ENCODE measurements around the gene SCN10A.

DNA sequence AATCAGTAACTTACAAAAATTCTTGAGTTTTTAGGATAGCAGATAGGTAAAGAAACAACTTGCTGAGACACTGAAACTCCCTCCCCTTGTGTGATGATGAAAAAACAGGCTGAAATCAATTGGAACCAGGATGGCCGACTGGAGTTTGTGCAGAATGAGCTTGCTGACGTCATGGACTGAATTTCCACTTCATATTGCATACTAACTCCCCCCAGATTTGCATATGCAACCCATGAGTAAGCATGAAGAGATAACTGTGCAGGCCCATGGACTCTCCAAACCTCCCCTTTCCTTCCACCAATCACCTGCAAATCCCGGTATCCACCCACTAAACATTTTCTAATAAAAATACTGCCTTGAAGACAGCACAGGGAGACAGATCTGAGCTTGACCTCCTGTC, 84.5 kb downstream of the SCN10A start:
- TF ChIP-seq, protein P1, sequence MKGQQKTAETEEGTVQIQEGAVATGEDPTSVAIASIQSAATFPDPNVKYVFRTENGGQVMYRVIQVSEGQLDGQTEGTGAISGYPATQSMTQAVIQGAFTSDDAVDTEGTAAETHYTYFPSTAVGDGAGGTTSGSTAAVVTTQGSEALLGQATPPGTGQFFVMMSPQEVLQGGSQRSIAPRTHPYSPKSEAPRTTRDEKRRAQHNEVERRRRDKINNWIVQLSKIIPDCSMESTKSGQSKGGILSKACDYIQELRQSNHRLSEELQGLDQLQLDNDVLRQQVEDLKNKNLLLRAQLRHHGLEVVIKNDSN (IDR thresholded peaks at IDR 0.05; ENCODE audit: borderline replicate concordance, low read depth) = no peak
- TF ChIP-seq, protein P2, sequence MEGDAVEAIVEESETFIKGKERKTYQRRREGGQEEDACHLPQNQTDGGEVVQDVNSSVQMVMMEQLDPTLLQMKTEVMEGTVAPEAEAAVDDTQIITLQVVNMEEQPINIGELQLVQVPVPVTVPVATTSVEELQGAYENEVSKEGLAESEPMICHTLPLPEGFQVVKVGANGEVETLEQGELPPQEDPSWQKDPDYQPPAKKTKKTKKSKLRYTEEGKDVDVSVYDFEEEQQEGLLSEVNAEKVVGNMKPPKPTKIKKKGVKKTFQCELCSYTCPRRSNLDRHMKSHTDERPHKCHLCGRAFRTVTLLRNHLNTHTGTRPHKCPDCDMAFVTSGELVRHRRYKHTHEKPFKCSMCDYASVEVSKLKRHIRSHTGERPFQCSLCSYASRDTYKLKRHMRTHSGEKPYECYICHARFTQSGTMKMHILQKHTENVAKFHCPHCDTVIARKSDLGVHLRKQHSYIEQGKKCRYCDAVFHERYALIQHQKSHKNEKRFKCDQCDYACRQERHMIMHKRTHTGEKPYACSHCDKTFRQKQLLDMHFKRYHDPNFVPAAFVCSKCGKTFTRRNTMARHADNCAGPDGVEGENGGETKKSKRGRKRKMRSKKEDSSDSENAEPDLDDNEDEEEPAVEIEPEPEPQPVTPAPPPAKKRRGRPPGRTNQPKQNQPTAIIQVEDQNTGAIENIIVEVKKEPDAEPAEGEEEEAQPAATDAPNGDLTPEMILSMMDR (IDR thresholded peaks at IDR 0.05) = no peak
- TF ChIP-seq TAF1 (IDR thresholded peaks at IDR 0.05; ENCODE audit: borderline replicate concordance, low read depth, low read length) = no peak

All from SK-N-SH (cell line).